K562 (cell line): ENCODE data around the gene GNAZ. TPM values are rescaled to one million over a fixed set of nuclear protein-coding genes. Genes with fewer than 3 reads are reported as not detected.

Source experiments
- ATAC-seq: fragments of 200-7000 bp; cut with Tn5 transposase; 3 replicates; pipeline ENCODE4 v1.9.1; 2020; ENCODE audit warnings: moderate library complexity
- BruUV-seq: library from RNA; stranded (reverse); fragments of 400-500 nt; replicated peaks from 2 replicates; lab custom pipeline; 2021; lab: Mats Ljungman, UMichigan
- CTCF ChIA-PET: fragments of 300-600 bp; formaldehyde crosslinking; extraction: SDS; loops from one replicate; lab custom pipeline; 2021; ENCODE audit warnings: low intra/inter-chr PET ratio; lab: Yijun Ruan, JAX
- POLR2A ChIA-PET: fragments of 300-600, 350-650 bp; sonication (Branson Sonifier 250); formaldehyde crosslinking; extraction: SDS; loops from one replicate; lab custom pipeline; 2021; ENCODE audit warnings: antibody characterized with exemption, inconsistent platforms; lab: Yijun Ruan, JAX
- DNase-seq, 4 experiments: peaks; one replicate each; pipeline versions ENCODE4 v3.0.0 to v3.0.0-alpha.2; 2011 to 2018; ENCODE audit warnings: low spot score in 3 of 4, mixed read lengths in 3 of 4; ENCODE audit errors: extremely low read depth in 1 of 4
- FAIRE-seq: peaks from 2 replicates; lab custom pipeline; 2011; peaks lifted over from hg19 to GRCh38; lab: Jason Lieb, UNC
- H2AFZ ChIP-seq: 2 replicates; pipeline ENCODE4 v1.6.0; 2011; ENCODE audit warnings: low read depth, low read length, control low read depth, inconsistent platforms
- H3K27ac ChIP-seq: fragments of 200-600 bp; 3 replicates; pipeline ENCODE4 v1.8.0; 2011; ENCODE audit warnings: low read depth, mild to moderate bottlenecking, control low read depth, inconsistent platforms, low read length, moderate library complexity, mixed read lengths; ENCODE audit errors: extremely low read depth
- H3K27me3 ChIP-seq, 2 experiments: fragments of 300-600 bp in 1 of 2; 2 replicates in 1 of 2; 3 replicates in 1 of 2; pipeline versions ENCODE4 v1.6.0 to v1.8.0; 2011; ENCODE audit warnings: inconsistent platforms in 2 of 2, low read length in 2 of 2, mild to moderate bottlenecking in 1 of 2, mixed read lengths in 1 of 2, moderate library complexity in 1 of 2; ENCODE audit not compliant: control insufficient read depth in 2 of 2, insufficient read depth in 2 of 2
- H3K36me3 ChIP-seq: fragments of 300-600 bp; 3 replicates; pipeline ENCODE4 v1.8.0; 2011; ENCODE audit warnings: mild to moderate bottlenecking, low read length, inconsistent platforms; ENCODE audit not compliant: control insufficient read depth, insufficient read depth
- H3K4me1 ChIP-seq, 2 experiments: fragments of 200-600 bp in 1 of 2; replicated peaks in 1 of 2; 2 replicates in 1 of 2; 3 replicates in 1 of 2; pipeline versions ENCODE4 v1.5.1 to v1.8.0; 2011; ENCODE audit warnings: inconsistent platforms in 2 of 2, low read length in 2 of 2, mild to moderate bottlenecking in 1 of 2, mixed read lengths in 1 of 2, moderate library complexity in 1 of 2; ENCODE audit not compliant: control insufficient read depth in 2 of 2, insufficient read depth in 2 of 2
- H3K4me2 ChIP-seq: 2 replicates; pipeline ENCODE4 v1.6.1; 2011; ENCODE audit warnings: low read length, control low read depth, inconsistent platforms, mixed read lengths; ENCODE audit not compliant: insufficient read depth
- H3K4me3 ChIP-seq: fragments of 200-600 bp; sonication (generic), shearing (Covaris generic); 2 replicates; pipeline ENCODE4 v1.5.1; 2016; ENCODE audit warnings: control low read depth, inconsistent platforms
- H3K79me2 ChIP-seq: fragments of 200-600 bp; 3 replicates; pipeline ENCODE4 v1.8.0; 2011; ENCODE audit warnings: low read length, inconsistent platforms; ENCODE audit not compliant: control insufficient read depth, insufficient read depth
- H3K9ac ChIP-seq, 2 experiments: 2 replicates each; pipeline versions ENCODE4 v1.6.0 to v1.6.1; 2011; ENCODE audit warnings: low read depth in 2 of 2, low read length in 2 of 2, control low read depth in 1 of 2, inconsistent platforms in 1 of 2, mild to moderate bottlenecking in 1 of 2, mixed read lengths in 1 of 2; ENCODE audit not compliant: insufficient read depth in 1 of 2
- H3K9me1 ChIP-seq: one replicate; pipeline ENCODE4 v1.6.0; 2011; ENCODE audit warnings: inconsistent platforms, mild to moderate bottlenecking, low read length, moderate library complexity; ENCODE audit not compliant: control insufficient read depth, insufficient read depth
- H3K9me3 ChIP-seq: replicated peaks from 2 replicates; pipeline ENCODE4 v1.5.1; 2011; ENCODE audit warnings: low read depth, low read length, inconsistent platforms; ENCODE audit not compliant: control insufficient read depth, insufficient read depth
- H4K20me1 ChIP-seq: replicated peaks from 2 replicates; pipeline ENCODE4 v1.6.1; 2011; ENCODE audit warnings: low read length, inconsistent platforms, mixed read lengths; ENCODE audit not compliant: control insufficient read depth, insufficient read depth
- ARID4B ChIP-seq: sonication (generic); formaldehyde crosslinking; IDR thresholded peaks from 2 replicates; pipeline ENCODE4 v1.8.0; 2022; ENCODE audit warnings: mild to moderate bottlenecking, missing genetic modification reagents
- E2F5 ChIP-seq: sonication (generic); formaldehyde crosslinking; IDR thresholded peaks from 2 replicates; pipeline ENCODE4 v1.8.0; 2022; ENCODE audit warnings: mild to moderate bottlenecking, missing genetic modification reagents
- FOXJ3 ChIP-seq: sonication (generic); formaldehyde crosslinking; IDR thresholded peaks from 2 replicates; pipeline ENCODE4 v1.4.0; 2020; ENCODE audit warnings: mild to moderate bottlenecking, missing genetic modification reagents
- GATA2 ChIP-seq: sonication (generic); formaldehyde crosslinking; IDR thresholded peaks from 2 replicates; pipeline ENCODE4 v1.4.0; 2020; ENCODE audit warnings: mild to moderate bottlenecking, missing genetic modification reagents
- MAX ChIP-seq: sonication (generic); formaldehyde crosslinking; IDR thresholded peaks from 2 replicates; pipeline ENCODE4 v1.9.0; 2022; ENCODE audit warnings: mild to moderate bottlenecking, missing genetic modification reagents
- MED1 ChIP-seq: sonication (generic); formaldehyde crosslinking; IDR thresholded peaks from 2 replicates; pipeline ENCODE4 v1.8.1; 2023; ENCODE audit warnings: missing genetic modification reagents, borderline replicate concordance
- NELFE ChIP-seq: IDR thresholded peaks from 2 replicates; pipeline ENCODE4 v1.6.1; 2011; ENCODE audit warnings: mild to moderate bottlenecking; ENCODE audit not compliant: insufficient read depth, insufficient read length
- NR2F6 ChIP-seq: fragments of 450-650 bp; formaldehyde crosslinking; IDR thresholded peaks from 2 replicates; pipeline ENCODE4 v1.4.0; 2020; ENCODE audit warnings: mild to moderate bottlenecking
- SLC30A9 ChIP-seq: fragments of 250-450 bp; sonication (Bioruptor Pico); IDR thresholded peaks from 2 replicates; pipeline ENCODE4 v1.8.0; 2022; ENCODE audit warnings: mild to moderate bottlenecking, moderate library complexity
- TCF7 ChIP-seq: sonication (generic); IDR thresholded peaks from 2 replicates; pipeline ENCODE4 v1.6.1; 2016; ENCODE audit warnings: antibody characterized with exemption, borderline replicate concordance
- ZNF12 ChIP-seq: sonication (generic); formaldehyde crosslinking; IDR thresholded peaks from 2 replicates; pipeline ENCODE4 v1.4.0; 2020; ENCODE audit warnings: mild to moderate bottlenecking, missing genetic modification reagents
- ZNF184 ChIP-seq: sonication (generic); formaldehyde crosslinking; IDR thresholded peaks from 2 replicates; pipeline ENCODE4 v1.5.0; 2020; ENCODE audit warnings: missing genetic modification reagents
- WGBS: fragments of 100-300 bp; shearing (Covaris generic); methylation state at CpG from one replicate; pipeline ENCODE4 v1.1.6; 2016; ENCODE audit warnings: low coverage, mixed read lengths; ENCODE audit not compliant: insufficient coverage; ENCODE audit errors: missing lambda C conversion rate; 5-methylcytosine and 5-hydroxymethylcytosine counted together
- in situ Hi-C: fragments of 300-500 bp; cut with MboI; formaldehyde crosslinking; loops from 4 replicates; pipeline ENCODE4 v1.15.0; 2018; ENCODE audit warnings: inconsistent platforms, mixed read lengths
- intact Hi-C: fragments of 100-400 bp; cut with micrococcal nuclease; formaldehyde crosslinking; loops from 2 replicates; pipeline ENCODE4 v1.14.2; 2022
- polyA plus RNA-seq, 8 experiments: library from polyadenylated mRNA; depleted of rRNA in 4 of 8; stranded (reverse) in 5 of 8; unstranded in 3 of 8; fragments of >200 nt; fragmentation: Nextera tagmentation in 2 of 8; fragmentation: Illumina TruSeq in 1 of 8; extraction: Ambion mirVana in 2 of 8; extraction: Trizol in 1 of 8; gene quantifications; 2 replicates each; pipeline versions ENCODE4 v1.2.1 to v1.2.3, GENCODE V29; 2011 to 2014; ENCODE audit warnings: inconsistent platforms in 1 of 8, missing spikeins in 1 of 8
- total RNA-seq, 7 experiments: library from RNA; depleted of rRNA in 6 of 7; stranded (reverse); fragments of >200 nt in 6 of 7; fragmentation: Illumina TruSeq in 2 of 7; extraction: Trizol in 2 of 7; gene quantifications; 2 replicates each; pipeline versions ENCODE4 v1.2.1 to v1.2.3, GENCODE V29; 2011 to 2021; ENCODE audit warnings: low replicate concordance in 1 of 7
- TF ChIP-seq, protein P1 (sequence below): sonication (generic); formaldehyde crosslinking; IDR thresholded peaks from 2 replicates; pipeline ENCODE4 v1.4.0; 2020; ENCODE audit warnings: mild to moderate bottlenecking, missing genetic modification reagents
- TF ChIP-seq, protein P2 (sequence below), 2 experiments: fragments of 450-650 bp in 1 of 2; sonication (generic) in 1 of 2; formaldehyde crosslinking; conservative IDR thresholded peaks; 2 replicates each; pipeline versions ENCODE4 v1.4.0 to v1.8.1; 2020 to 2022; ENCODE audit warnings: mild to moderate bottlenecking in 1 of 2, missing genetic modification reagents in 1 of 2

GNAZ gene
- total and polyA plus RNA-seq, 9 of the 15 experiments (the other 6 are each of a cell fraction or from before 2014, with no cell fraction given): 0.04 to 0.22 (median 0.13) TPM; not detected in 3

DNA sequence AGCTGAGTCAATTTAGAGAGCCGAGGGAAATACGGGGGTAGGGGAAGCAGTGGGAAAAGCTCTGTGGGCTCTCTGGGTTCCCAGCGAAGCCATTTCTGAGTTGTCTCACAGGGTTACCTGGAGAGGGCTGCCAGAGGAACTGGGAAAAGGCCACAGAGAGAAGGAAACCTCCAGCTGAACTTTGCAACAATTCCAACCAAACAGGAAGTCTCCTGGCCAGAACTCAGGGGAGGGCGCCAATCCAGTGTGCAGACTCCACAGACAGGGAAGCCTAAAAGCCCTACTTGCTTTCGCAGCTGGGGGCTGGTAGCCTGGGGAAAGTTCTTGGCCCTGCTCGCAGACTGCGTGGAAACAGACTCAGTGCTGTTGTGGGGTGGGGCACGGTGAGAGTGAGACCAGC, 23.1 kb upstream of the GNAZ start:
- Histone ChIP-seq H3K9ac (no peak overlapping the region), H3K36me3 (no peaks in the 10 kb centered on the region), H3K79me2 (no peaks in the 10 kb centered on the region), H3K27me3 (peaks cover 0 to 6% of the 10 kb centered on the region in 2 experiments; a peak in 1 of 5 replicates), H3K9me3 (peaks cover 4% of the 10 kb centered on the region; the same call in 1 of the 2 replicates), H3K9me1 (no peaks in the 10 kb centered on the region), H2AFZ (no peak overlapping the region), H3K4me3 (no peak overlapping the region), H4K20me1 (no peaks in the 10 kb centered on the region), H3K4me1 (no peaks in the 10 kb centered on the region), H3K27ac (no peak overlapping the region), H3K4me2 (no peak overlapping the region)
- in situ Hi-C loops (no loop called here), intact Hi-C loops (no loop called here)
- DNase-seq (no peak), ATAC-seq (peak; percentile 48), FAIRE-seq (no peak)
- no TSS peak for BruUV-seq
- 2% methylated on average over 8 of the region's 8 CpGs for WGBS
- CTCF ChIA-PET: no interaction called here
- POLR2A ChIA-PET: interaction anchor here (0.6 to 5.5 kb wide), 17 partner anchors 11 to 1065 kb away, joined by 3 to 42 read pairs (median 5); partner anchors contain the start of gene TOP3B
- TF ChIP-seq NR2F6 (CRISPR knock-in tag) (no peak), ZNF12 (CRISPR knock-in tag) (peak; percentile 83; the same call in 1 of the 2 replicates), ZNF184 (CRISPR knock-in tag) (0 out of 2 replicates have a peak, but pooled peaks have one; percentile 17), MAX (CRISPR knock-in tag) (0 out of 2 replicates have a peak, but pooled peaks have one; percentile 5), SLC30A9 (CRISPR knock-in tag) (no peak), GATA2 (CRISPR knock-in tag) (peak; percentile 49), ARID4B (CRISPR knock-in tag) (0 out of 2 replicates have a peak, but pooled peaks have one; percentile 57), MED1 (CRISPR knock-in tag) (0 out of 2 replicates have a peak, but pooled peaks have one; percentile 18), TCF7 (no peak), NELFE (no peak), FOXJ3 (CRISPR knock-in tag) (peak; percentile 59; the same call in 1 of the 2 replicates), E2F5 (CRISPR knock-in tag) (0 out of 2 replicates have a peak, but pooled peaks have one; percentile 68)
- TF ChIP-seq, protein P1, sequence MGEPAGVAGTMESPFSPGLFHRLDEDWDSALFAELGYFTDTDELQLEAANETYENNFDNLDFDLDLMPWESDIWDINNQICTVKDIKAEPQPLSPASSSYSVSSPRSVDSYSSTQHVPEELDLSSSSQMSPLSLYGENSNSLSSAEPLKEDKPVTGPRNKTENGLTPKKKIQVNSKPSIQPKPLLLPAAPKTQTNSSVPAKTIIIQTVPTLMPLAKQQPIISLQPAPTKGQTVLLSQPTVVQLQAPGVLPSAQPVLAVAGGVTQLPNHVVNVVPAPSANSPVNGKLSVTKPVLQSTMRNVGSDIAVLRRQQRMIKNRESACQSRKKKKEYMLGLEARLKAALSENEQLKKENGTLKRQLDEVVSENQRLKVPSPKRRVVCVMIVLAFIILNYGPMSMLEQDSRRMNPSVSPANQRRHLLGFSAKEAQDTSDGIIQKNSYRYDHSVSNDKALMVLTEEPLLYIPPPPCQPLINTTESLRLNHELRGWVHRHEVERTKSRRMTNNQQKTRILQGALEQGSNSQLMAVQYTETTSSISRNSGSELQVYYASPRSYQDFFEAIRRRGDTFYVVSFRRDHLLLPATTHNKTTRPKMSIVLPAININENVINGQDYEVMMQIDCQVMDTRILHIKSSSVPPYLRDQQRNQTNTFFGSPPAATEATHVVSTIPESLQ (CRISPR knock-in tag): peak; percentile 64; the same call in 1 of the 2 replicates
- TF ChIP-seq, protein P2, sequence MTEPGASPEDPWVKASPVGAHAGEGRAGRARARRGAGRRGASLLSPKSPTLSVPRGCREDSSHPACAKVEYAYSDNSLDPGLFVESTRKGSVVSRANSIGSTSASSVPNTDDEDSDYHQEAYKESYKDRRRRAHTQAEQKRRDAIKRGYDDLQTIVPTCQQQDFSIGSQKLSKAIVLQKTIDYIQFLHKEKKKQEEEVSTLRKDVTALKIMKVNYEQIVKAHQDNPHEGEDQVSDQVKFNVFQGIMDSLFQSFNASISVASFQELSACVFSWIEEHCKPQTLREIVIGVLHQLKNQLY (CRISPR knock-in tag; conservative IDR thresholded peaks at IDR 0.05): 0 out of 4 replicates have a peak, but pooled peaks of 1 of the 2 experiments have one; percentile 19
